Esophagus squamous epithelium (tissue), 5 donors: ENCODE data around the gene NME9. TPM values are rescaled to one million over a fixed set of nuclear protein-coding genes. Genes with fewer than 3 reads are reported as not detected.

Experiments used
- DNase-seq: peaks from one replicate; lab custom pipeline; 2025; lab: John Stamatoyannopoulos, UW
- H3K27ac ChIP-seq, 4 donors: fragments of 200-600 bp; sonication (generic); one replicate each; pipeline ENCODE4 v1.5.1; 2016 to 2019; ENCODE audit warnings: mild to moderate bottlenecking in 1 of 4
- H3K27me3 ChIP-seq, 4 donors: fragments of 200-600 bp; sonication (generic); 1 replicate in 3 of 4; 2 replicates in 1 of 4; pipeline versions ENCODE4 v1.5.1 to v1.6.0; 2017 to 2021; ENCODE audit warnings: antibody characterized with exemption in 1 of 4
- H3K36me3 ChIP-seq, 3 donors: fragments of 200-600 bp; sonication (generic); one replicate each; pipeline ENCODE4 v1.5.1; 2016 to 2019
- H3K4me1 ChIP-seq, 3 donors: fragments of 200-600 bp; sonication (generic); one replicate each; pipeline ENCODE4 v1.5.1; 2017 to 2019
- H3K4me3 ChIP-seq, 4 donors: fragments of 200-600 bp; sonication (generic); 1 replicate in 3 of 4; 2 replicates in 1 of 4; pipeline ENCODE4 v1.5.1; 2016 to 2019; ENCODE audit warnings: mild to moderate bottlenecking in 2 of 4, moderate library complexity in 1 of 4
- H3K9me3 ChIP-seq, 3 donors: fragments of 200-600 bp; sonication (generic); one replicate each; pipeline ENCODE4 v1.5.1; 2016 to 2019
- POLR2A ChIP-seq, 4 donors: fragments of 450-650 bp; IDR thresholded peaks; one replicate each; pipeline ENCODE4 v1.6.1; 2017; ENCODE audit warnings: antibody characterized with exemption in 4 of 4, mild to moderate bottlenecking in 4 of 4, moderate library complexity in 3 of 4
- WGBS, 2 donors: methylation state at CpG; one replicate each; pipeline ENCODE4 v1.1.5; 2018; 5-methylcytosine and 5-hydroxymethylcytosine counted together
- intact Hi-C: fragments of 100-400 bp; cut with DNase I; formaldehyde crosslinking; loops from one replicate; pipeline ENCODE4 v1.15.0; 2022
- total RNA-seq, 4 donors: library from RNA; depleted of rRNA; stranded (reverse); fragments of >200 nt; gene quantifications; one replicate each; pipeline ENCODE4 v1.1.0, GENCODE V29; 2016
- TF ChIP-seq, protein P1 (sequence below), 6 experiments: fragments of 450-650 bp in 4 of 6; fragments of 200-600 bp in 2 of 6; sonication (generic) in 2 of 6; IDR thresholded peaks; one replicate each; pipeline ENCODE4 v1.5.1; 2016 to 2019; ENCODE audit warnings: antibody characterized with exemption in 6 of 6, mild to moderate bottlenecking in 4 of 6, moderate library complexity in 4 of 6
- donor health status: DM: yes; HTN: yes; CAD: no.

The NME9 gene
- total RNA-seq, 4 donors from 2014 or later = 1.3 TPM; not detected in 3

DNA sequence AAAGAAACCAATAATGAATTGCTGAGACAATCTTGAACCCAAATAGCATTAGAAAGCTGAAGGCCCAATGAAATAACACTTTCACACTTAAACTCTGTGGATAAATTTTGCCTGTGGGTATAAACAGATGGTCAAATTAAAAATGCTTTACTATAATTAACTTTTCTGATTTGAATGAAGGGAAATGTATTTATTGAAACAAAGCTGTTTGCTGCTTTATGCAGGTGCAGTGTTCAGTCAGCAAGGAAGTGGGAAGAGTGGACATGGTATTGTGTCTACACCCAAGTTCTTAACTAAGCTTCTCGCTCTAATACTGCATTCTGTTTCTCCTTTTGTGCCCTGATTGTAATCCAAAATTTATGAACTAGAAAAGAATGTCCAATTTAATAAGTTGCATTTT, 31.8 kb downstream of the NME9 start:
- H3K4me3 ChIP-seq = no peak overlapping the region
- DNase-seq = no peak
- no peaks in the 10 kb centered on the region for H3K27me3 ChIP-seq
- intact Hi-C loops = no loop called here
- 91 to 94% methylated on average over 1 of the region's 1 CpG for WGBS, 2 donors
- TF ChIP-seq, protein P1, sequence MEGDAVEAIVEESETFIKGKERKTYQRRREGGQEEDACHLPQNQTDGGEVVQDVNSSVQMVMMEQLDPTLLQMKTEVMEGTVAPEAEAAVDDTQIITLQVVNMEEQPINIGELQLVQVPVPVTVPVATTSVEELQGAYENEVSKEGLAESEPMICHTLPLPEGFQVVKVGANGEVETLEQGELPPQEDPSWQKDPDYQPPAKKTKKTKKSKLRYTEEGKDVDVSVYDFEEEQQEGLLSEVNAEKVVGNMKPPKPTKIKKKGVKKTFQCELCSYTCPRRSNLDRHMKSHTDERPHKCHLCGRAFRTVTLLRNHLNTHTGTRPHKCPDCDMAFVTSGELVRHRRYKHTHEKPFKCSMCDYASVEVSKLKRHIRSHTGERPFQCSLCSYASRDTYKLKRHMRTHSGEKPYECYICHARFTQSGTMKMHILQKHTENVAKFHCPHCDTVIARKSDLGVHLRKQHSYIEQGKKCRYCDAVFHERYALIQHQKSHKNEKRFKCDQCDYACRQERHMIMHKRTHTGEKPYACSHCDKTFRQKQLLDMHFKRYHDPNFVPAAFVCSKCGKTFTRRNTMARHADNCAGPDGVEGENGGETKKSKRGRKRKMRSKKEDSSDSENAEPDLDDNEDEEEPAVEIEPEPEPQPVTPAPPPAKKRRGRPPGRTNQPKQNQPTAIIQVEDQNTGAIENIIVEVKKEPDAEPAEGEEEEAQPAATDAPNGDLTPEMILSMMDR (IDR thresholded peaks at IDR 0.05) = no peak
- no peak for TF ChIP-seq POLR2A (IDR thresholded peaks at IDR 0.05)
- H3K36me3 ChIP-seq = peaks cover 0 to 64% (median 10%) of the 10 kb centered on the region in 3 donors
- H3K9me3 ChIP-seq = no peaks in the 10 kb centered on the region
- H3K4me1 ChIP-seq = no peaks in the 10 kb centered on the region
- H3K27ac ChIP-seq = no peak overlapping the region

DNA sequence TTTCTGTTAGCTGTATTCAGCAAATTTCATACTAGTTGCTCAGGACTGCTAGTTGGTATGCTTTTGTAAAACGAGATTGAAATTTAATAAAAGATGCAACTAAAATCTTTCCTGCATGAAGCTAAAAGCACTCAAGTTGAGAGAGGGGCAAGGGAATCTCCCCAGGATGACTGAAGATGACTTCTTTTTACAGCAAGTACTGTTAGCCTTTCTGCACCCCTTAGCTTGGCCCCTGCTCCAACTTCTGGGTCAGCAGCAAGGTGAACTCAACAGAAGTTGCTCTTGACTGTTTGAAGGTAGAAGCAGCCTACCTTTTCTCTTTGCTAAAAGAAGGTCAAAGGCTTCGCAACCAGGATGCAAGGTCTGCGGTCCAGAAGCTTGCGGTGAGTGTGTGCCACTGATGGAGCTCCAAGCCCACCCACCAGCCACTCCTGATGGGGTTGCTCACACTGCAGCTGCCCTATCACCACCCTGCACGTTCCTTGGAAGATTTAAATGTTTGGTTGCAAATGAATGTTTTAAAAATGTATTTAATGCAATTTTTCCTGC, 32.5 kb downstream of the NME9 start:
- WGBS, 2 donors = 84 to 86% methylated on average over 5 of the region's 5 CpGs
- H3K9me3 ChIP-seq = no peaks in the 10 kb centered on the region
- no peak for DNase-seq

DNA sequence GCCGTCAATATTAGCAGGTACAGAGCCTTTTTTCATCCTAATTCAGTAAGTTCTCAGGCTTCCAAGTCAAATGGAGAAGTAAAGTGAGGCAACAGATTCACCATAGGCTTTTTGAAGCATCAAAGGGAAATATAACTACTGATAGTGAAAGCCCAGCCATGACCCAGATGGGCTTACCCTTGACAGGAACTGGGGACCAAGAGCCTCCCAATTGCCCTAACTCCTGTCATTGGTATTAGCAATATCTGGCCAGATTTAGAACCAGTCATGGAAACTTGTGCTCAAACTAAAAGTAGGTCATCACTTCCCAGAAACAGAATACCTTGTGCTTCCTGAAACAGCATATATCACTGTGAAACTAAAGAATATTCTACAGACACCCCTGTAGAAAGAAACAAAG, 33.0 kb downstream of the NME9 start:
- Histone ChIP-seq H3K4me1 (no peaks in the 10 kb centered on the region), H3K27ac (no peak overlapping the region), H3K4me3 (no peak overlapping the region), H3K36me3 (peaks cover 0 to 77% (median 10%) of the 10 kb centered on the region in 3 donors), H3K9me3 (no peaks in the 10 kb centered on the region), H3K27me3 (no peaks in the 10 kb centered on the region)
- no peak for TF ChIP-seq POLR2A (IDR thresholded peaks at IDR 0.05)
- TF ChIP-seq, protein P1 (IDR thresholded peaks at IDR 0.05) = no peak
- no peak for DNase-seq
- intact Hi-C loops = no loop called here
- 82 to 87% methylated on average over 1 of the region's 1 CpG for WGBS, 2 donors

More for the DNA sequence above, 32.5 kb downstream of the NME9 start:
- no peak overlapping the region for H3K27ac ChIP-seq
- no peak overlapping the region for H3K4me3 ChIP-seq
- H3K27me3 ChIP-seq = no peaks in the 10 kb centered on the region
- H3K4me1 ChIP-seq = no peaks in the 10 kb centered on the region
- intact Hi-C loops = no loop called here
- TF ChIP-seq, protein P1 (IDR thresholded peaks at IDR 0.05) = no peak
- TF ChIP-seq POLR2A (IDR thresholded peaks at IDR 0.05) = no peak
- peaks cover 0 to 72% (median 10%) of the 10 kb centered on the region in 3 donors for H3K36me3 ChIP-seq

DNA sequence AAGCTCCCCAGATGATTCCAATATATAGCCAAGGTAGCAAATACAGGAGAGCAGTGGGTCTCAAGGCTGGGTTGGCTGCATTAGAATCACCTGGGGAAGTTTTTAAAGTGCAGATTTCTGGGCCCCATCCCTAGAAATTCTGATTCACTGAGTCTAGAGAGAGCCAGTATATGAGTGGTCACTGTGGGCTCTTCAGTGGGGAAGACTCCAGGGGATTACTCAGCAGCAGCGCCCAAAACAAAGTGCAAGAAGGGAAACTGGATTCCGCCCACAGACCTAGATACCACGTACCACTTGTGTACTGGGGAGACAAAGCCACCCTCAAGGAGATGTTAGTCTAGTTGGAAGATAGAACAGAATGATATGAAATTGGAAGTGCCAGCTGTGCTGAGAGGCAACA, 40.0 kb downstream of the NME9 start:
- H3K4me1 ChIP-seq = no peaks in the 10 kb centered on the region
- no peak overlapping the region for H3K27ac ChIP-seq
- H3K27me3 ChIP-seq = no peaks in the 10 kb centered on the region
- 90 to 92% methylated on average over 2 to 3 of the region's 3 CpGs for WGBS, 2 donors
- TF ChIP-seq, protein P1 (IDR thresholded peaks at IDR 0.05) = no peak
- no peak for TF ChIP-seq POLR2A (IDR thresholded peaks at IDR 0.05)
- no peaks in the 10 kb centered on the region for H3K9me3 ChIP-seq
- no peak overlapping the region for H3K4me3 ChIP-seq
- H3K36me3 ChIP-seq = peaks cover 0 to 100% (median 9%) of the 10 kb centered on the region in 3 donors
- intact Hi-C loops = no loop called here
- no peak for DNase-seq

DNA sequence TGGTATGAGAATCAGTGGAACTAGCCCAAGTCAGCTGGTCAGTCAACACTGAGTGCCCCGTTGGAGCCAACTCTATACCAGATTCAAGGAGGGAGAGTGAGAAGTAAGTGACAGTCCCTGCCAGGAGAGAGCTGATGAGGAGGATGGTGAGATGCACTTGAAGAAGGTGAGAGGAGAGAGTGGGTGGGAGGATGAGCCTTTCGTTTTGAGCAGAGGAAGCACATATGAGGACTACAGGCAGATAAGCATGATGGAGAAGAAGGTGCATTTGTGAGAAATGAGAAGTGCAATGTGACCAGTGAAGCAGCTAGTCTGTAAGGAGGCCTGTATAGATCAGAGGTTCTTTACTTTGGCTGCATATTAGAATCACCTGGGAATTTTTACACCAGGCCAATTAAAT, 40.4 kb downstream of the NME9 start:
- DNase-seq = no peak
- no peak overlapping the region for H3K27ac ChIP-seq
- no peak for TF ChIP-seq POLR2A (IDR thresholded peaks at IDR 0.05)
- TF ChIP-seq, protein P1 (IDR thresholded peaks at IDR 0.05) = no peak
- H3K27me3 ChIP-seq = no peaks in the 10 kb centered on the region
- intact Hi-C loops = no loop called here
- H3K4me1 ChIP-seq = peaks cover 0 to 1% (median 0%) of the 10 kb centered on the region in 3 donors
- H3K9me3 ChIP-seq = no peaks in the 10 kb centered on the region
- H3K36me3 ChIP-seq = peaks cover 0 to 100% (median 9%) of the 10 kb centered on the region in 3 donors
- H3K4me3 ChIP-seq = no peak overlapping the region
- WGBS, 2 donors = 73 to 88% methylated on average over 2 of the region's 2 CpGs
